Fibroblast of mammary gland (primary cell): ENCODE data around the gene SLC51B.

Experiments
- DNase-seq: peaks from one replicate; pipeline ENCODE4 v3.0.0-alpha.2; 2010; ENCODE audit warnings: low read depth
- H3K4me3 ChIP-seq: 2 replicates; pipeline ENCODE4 v1.5.1; 2011; ENCODE audit warnings: low read depth, mild to moderate bottlenecking, low read length, moderate library complexity; ENCODE audit not compliant: control insufficient read depth
- CTCF ChIP-seq: conservative IDR thresholded peaks from 2 replicates; pipeline ENCODE4 v1.5.1; 2011; ENCODE audit warnings: low read depth, low read length, inconsistent platforms; ENCODE audit not compliant: control insufficient read depth, insufficient read depth

The SLC51B gene

GRCh38 chr15:65020419-65020818, 24.8 kb upstream of the SLC51B start:
- no peak for TF ChIP-seq CTCF
- H3K4me3 ChIP-seq: no peak overlapping the region
- no peak for DNase-seq

- H3K4me3 ChIP-seq: no peak overlapping the region
- no peak for TF ChIP-seq CTCF
These were observed 23.7 kb upstream of the SLC51B start for GRCh38 chr15:65021488-65021887.

GRCh38 chr15:65026756-65027155, 18.4 kb upstream of the SLC51B start:
- no peak for TF ChIP-seq CTCF
- no peak for DNase-seq
- H3K4me3 ChIP-seq: no peak overlapping the region

More at GRCh38 chr15:65021488-65021887, 23.7 kb upstream of the SLC51B start:
- DNase-seq: no peak

- H3K4me3 ChIP-seq: no peak overlapping the region
- TF ChIP-seq CTCF: no peak
- no peak for DNase-seq
These were observed 17.6 kb upstream of the SLC51B start for GRCh38 chr15:65027593-65027992.

- DNase-seq: no peak
- H3K4me3 ChIP-seq: peak overlapping the region; percentile 83
- TF ChIP-seq CTCF: no peak
These were observed 16.8 kb upstream of the SLC51B start for GRCh38 chr15:65028338-65028737.

GRCh38 chr15:65028921-65029735, 16.1 kb upstream of the SLC51B start, which contains the start of gene MTFMT:
MTFMT (minus strand) TSS chr15:65029639; CDS start chr15:65029613, 26 bp downstream.
- no peak for TF ChIP-seq CTCF
- H3K4me3 ChIP-seq: peak within 1 kb of the TSS; percentile 83
- peak; percentile 74 for DNase-seq
